Measurements from ENCODE around the gene SPIRE2. TPM values are rescaled to one million over a fixed set of nuclear protein-coding genes. Genes with fewer than 3 reads are reported as not detected.

The SPIRE2 gene
- polyA plus RNA-seq, 3 donors, result 10.4 to 19.5 (median 12.2) TPM

DNA sequence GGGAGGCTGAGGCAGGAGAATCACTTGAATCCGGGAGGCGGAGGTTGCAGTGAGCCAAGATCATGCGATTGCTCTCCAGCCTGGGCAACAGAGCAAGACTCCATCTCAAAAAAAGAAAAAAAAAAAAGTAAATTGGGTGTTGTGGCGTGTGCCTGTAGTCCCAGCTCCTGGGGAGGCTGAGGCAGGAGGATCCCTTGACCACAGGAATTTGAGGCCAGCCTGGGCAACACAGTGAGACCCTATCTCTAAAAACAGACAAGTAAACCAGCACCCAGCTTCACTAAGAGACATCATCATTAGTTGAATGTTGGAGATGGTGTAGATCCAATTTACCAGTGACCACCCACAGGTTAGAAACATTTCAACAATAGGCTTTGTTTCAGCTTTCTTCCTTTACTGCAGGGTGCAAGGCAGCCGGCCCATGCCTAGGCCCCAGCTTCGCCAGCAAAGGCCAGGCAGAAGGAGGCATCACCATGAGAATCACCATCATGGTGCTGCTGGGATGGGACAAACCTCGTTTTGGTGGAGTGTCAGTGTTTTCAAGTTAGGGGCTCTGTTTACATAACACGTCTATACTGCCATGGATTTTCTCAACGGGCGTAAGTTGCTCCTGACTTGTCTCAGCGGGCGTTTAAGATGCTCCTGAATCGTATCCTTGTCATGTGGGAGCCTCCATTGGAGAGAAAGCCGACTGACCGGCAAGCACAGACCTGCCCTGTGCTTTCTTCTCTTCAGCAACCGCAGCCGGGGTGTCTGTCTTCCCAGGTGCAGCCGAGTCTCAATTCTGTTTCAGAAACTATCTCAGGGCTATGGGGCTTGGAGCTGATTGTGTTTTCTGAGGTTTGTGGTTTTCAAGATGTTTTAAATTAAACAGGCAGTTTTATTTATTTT lies 52.4 kb downstream of the SPIRE2 start:
- DNase-seq (ENCODE audit: extremely low read depth in 1 of 11, low read depth in 9 of 11, low spot score in 4 of 11), result no peak

DNA sequence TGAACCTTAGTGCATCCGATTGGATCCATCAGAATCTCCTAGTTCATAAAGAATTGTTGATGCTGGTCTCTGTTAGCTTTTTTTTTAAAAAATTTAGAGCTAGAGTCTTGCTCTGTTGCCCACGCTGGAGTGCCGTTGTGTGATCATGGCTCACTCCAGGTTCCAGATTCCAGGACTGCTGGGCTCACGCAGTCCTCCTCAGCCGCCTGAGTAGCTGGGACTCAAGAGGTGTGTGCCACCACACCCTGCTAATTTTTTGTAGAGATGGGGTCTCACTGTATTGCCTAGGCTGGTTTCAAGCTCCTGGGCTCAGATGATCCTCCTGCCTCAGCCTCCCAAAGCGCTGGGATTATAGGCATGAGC lies 53.1 kb downstream of the SPIRE2 start:
- DNase-seq (ENCODE audit: extremely low read depth in 1 of 11, low read depth in 9 of 11, low spot score in 4 of 11), result no peak

DNA sequence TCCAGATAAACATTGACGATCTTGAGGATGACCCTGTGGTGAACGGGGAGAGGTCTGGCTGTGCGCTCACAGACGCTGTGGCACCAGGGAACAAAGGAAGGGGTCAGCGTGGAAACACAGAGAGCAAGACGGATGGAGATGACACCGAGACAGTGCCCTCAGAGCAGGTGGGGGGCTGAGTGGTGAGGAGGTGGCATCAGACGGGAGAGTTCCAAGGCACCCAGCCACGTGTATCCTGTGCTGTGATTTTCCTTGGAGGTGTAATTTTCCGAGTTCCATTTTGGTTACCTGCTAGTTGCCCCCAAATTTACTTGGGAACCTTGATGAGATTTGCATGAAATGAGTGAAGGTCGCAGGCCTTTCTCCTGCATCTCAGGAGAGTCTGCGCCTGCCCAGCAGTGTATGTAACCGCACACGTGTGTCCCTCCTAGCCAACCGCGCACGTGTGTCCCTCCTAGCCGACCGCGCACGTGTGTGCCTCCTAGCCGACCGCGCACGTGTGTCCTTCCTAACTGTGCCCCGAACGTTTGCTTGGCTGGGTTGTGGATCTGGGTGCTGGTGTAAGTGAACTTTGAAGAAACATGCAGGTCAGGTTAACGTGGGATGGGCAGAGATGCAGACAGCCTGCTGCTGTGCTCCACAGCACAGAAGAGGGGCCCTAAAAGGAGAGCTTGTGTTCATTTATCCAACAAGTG lies 55.2 kb downstream of the SPIRE2 start:
- DNase-seq (ENCODE audit: extremely low read depth in 1 of 11, low read depth in 9 of 11, low spot score in 4 of 11), result no peak

DNA sequence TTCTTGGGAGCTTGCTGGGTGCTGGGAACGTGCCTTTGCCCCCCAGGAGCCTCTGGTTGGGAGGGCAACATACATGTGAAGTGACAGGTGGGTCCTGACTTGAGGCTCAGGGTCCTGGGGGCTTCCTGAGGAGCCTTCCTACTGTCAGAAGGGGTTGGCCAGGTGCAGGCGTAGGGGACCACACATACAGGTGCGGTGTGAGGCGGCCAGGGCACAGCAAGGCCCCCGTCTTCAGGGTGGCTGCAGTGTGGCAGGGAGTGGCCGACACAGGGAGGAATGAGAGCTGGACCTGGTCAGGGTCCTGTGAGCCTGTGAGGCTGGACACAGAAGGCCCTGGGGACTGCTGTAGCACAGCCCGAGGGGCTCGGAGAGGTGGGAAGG lies 55.8 kb downstream of the SPIRE2 start:
- no peak for DNase-seq (ENCODE audit: extremely low read depth in 1 of 11, low read depth in 9 of 11, low spot score in 4 of 11)

DNA sequence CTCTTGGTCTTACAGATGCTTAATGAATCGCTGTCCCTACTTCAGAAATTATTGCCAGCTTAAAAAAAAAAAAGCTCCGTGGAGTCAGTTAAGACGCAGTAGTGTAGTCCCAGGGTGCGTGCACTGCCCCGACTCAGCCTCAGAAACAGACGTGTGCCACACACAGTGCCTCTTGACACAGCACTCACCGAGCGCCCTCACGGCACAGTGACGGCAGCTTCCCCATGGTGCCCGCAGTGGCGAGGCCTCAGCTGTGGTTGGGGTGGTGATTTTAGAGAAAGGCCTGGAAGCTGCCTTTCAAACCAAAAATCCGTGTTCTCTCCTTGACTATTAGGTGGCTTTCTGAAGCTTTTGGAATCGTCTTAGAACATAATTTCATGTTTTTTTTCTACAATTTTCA lies 59.0 kb downstream of the SPIRE2 start:
- DNase-seq (ENCODE audit: extremely low read depth in 1 of 11, low read depth in 9 of 11, low spot score in 4 of 11), result no peak

DNA sequence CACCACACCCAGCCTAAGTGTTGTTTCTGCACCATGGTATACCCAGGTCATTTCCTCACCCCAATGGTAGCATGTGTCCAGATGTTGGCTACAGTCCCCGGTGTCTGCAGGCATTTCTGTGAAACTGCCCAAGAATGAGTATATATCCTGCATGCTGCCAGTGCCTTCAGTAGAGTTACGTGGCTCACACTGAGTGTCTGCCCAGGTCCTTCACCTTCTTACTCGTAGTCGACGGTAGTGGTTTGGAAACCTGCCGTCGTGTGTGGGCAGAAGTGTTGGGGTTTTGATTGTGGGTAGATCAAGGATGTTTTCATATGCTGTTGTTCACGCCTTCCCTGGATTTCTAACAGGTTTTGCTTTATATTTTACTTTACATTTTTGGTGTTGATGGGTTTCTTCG lies 61.9 kb downstream of the SPIRE2 start:
- DNase-seq (ENCODE audit: extremely low read depth in 1 of 11, low read depth in 9 of 11, low spot score in 4 of 11), result no peak

DNA sequence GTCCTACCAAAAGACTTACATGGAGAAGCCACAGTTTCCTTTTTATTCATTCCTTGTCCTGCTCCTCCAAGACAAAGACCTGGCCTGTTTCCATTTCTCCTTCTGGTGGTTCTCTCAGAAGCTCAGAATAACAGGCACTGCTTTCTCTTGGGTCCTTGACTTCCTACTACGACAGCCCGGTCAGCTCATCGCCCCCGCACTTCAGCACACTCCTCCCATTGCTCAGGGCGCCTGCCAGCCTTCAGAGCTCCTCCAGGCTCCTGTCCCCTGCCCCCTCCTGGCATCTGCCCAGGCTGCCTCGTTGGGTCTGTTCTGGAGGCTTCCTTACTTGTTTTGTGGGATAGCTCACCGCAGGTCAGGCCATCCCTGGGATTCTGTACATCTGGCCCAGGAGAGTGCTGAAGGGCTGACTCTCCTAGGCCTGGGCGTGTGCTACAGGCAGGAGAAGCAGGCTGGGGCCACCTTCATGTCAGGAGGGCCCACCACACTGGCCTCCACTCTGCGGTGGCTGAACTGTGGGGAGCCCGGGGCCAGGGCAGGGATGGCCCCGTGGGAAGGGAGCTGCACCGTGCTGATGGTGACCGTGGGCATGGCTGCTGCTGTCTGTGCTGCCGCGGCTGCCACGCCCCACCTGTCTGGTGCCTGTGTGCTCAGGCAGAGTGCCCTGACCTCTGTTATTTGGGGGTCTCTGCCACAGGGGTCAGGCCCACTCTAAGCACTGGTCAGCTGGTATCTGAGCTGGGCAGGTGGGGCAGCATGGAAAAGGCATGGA lies 62.8 kb downstream of the SPIRE2 start:
- no peak for DNase-seq (ENCODE audit: extremely low read depth in 1 of 11, low read depth in 9 of 11, low spot score in 4 of 11)

DNA sequence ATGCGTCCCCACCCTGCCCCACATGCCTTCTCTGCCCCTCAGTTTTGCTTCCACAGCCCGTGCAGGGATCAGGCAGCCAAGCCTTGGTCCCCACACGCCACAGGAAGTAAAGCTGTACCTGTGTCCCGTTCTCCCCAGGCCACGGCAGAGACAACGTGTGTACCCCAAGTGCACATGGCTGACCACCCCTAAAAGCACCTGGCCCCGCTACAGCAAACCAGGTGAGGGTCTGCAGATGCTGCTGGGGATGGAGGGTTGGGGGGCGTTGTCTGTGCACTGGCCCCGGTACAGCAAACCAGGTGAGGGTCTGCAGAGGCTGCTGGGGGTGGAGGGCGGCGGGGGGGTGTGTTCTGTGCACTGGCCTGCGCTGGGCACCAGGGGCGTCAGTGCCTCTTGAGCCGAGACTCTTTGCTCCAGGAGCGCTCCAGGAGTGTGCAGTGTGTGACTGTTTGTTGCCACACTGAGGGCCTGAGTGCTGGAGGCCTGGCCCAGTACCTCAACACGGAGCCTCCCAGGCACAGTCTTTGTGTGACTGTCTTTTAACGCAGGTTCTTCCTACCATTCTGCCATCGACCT lies 63.9 kb downstream of the SPIRE2 start:
- DNase-seq (ENCODE audit: extremely low read depth in 1 of 11, low read depth in 9 of 11, low spot score in 4 of 11), result no peak

DNA sequence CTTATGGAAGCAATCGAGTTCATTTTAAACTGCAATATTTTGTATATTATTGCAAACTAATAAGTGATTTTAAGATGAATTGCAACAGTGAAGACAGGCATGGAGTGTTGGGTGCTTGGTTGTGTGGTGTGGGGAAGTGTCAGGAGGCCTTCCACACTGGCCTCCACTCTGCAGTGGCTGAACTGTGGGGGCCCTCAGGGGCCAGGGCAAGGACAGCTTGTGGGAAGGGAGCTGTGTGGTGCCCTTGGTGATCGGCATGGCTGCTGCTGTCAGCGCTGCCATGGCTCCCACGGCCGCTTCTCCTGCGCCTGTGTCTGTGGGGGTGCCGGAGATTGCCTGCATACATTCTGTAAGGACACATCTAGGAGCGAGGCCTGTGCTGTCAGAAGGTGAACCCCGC lies 64.4 kb downstream of the SPIRE2 start:
- DNase-seq (ENCODE audit: extremely low read depth in 1 of 11, low read depth in 9 of 11, low spot score in 4 of 11), result no peak

DNA sequence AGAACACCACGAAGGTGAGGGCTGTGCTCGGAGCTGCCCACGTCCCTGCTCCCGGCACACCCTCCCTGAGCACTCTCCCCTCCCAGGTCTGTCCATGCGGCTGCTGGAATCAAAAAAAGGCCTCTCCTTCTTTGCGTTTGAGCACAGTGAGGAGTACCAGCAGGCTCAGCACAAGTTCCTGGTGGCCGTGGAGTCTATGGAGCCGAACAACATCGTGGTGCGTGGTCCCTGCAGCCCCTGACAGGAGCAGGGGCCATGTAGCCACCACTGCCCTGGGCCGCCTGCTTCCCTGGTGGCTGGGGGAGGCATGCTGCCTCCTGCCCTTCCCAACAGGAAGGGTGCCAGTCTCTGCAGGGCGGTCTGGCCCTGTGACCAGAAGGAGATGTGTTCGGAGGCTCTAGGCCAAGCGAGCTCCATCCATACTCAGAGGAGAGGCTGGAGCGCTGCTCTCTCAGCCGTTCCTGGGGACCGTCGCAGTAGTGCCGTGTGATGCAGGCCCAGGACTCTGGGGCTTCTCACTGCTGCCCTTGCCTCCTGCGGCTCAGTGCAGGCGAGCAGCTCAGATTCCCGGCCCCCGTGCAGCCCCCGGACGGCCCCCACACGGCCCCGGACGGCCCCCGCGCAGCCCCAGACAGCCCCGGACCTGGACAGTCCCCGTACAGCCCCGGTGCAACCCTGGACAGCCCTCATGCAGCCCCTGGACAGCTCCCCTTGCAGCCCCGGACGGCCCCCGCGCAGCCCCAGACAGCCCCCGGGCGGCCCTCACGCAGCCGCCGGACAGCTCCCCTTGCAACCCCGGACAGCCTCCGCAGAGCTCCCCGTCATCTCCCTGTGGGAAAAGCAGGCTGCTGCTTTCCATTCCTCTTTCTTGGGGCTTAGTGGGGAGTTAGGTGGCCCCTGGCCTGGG lies 65.6 kb downstream of the SPIRE2 start:
- no peak for DNase-seq (ENCODE audit: extremely low read depth in 1 of 11, low read depth in 9 of 11, low spot score in 4 of 11)

DNA sequence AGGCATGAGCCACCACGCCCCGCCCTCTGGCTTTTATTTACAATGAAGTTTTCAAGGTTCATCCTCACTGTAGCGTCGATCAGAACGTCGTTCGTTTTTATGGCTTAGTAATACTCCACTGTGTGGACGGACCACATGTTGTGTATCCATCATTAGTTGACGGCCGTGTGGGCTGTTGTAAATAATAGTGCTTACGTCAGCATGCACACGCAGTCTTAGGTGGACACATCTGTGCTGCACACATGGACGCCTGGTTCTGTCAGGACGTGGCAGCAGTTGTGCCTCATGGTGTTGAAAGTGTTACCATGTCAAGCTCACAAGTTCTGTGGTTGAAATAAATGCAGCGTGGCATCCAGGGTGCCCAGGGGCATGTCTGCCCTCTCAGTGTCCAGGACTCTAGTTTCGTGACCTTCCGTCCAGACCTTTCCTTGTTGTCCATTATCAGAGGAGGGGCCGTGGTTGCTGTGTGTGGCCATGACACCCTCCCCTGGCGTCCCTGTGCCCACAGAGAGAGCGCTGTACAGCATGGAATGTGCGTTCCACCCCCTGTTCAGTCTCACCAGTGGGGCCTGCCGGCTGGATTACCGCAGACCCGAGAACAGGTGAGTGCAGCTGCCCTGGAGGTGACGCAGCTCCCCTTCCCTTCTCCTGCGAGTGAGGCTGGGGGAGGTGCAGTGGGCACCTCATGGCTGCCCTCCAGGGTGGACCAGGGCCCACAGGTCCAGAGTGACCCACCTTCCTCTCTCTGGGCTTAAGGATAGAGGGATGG lies 67.4 kb downstream of the SPIRE2 start:
- DNase-seq (ENCODE audit: extremely low read depth in 1 of 11, low read depth in 9 of 11, low spot score in 4 of 11), result no peak

DNA sequence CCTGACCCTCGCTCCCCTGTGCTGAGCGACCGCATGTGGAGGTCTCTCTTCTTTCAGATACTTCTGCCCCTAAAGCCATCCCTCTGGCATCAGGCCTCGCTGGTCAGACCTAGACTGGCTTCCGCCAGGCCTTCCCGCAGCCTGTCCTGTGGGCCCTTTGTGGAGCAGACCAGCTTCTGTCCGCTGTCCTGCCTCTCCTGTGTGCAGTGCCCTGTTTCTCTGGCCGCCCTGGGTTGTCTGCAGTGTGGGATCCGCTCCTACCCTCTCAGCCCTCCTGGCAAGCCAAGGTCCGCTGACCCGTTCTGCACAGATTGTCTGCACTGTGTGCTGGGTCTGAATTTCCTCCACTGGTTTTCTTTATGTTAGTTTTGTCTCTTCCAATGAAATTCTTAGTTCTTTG lies 68.9 kb downstream of the SPIRE2 start:
- DNase-seq (ENCODE audit: extremely low read depth in 1 of 11, low read depth in 9 of 11, low spot score in 4 of 11), result no peak

DNA sequence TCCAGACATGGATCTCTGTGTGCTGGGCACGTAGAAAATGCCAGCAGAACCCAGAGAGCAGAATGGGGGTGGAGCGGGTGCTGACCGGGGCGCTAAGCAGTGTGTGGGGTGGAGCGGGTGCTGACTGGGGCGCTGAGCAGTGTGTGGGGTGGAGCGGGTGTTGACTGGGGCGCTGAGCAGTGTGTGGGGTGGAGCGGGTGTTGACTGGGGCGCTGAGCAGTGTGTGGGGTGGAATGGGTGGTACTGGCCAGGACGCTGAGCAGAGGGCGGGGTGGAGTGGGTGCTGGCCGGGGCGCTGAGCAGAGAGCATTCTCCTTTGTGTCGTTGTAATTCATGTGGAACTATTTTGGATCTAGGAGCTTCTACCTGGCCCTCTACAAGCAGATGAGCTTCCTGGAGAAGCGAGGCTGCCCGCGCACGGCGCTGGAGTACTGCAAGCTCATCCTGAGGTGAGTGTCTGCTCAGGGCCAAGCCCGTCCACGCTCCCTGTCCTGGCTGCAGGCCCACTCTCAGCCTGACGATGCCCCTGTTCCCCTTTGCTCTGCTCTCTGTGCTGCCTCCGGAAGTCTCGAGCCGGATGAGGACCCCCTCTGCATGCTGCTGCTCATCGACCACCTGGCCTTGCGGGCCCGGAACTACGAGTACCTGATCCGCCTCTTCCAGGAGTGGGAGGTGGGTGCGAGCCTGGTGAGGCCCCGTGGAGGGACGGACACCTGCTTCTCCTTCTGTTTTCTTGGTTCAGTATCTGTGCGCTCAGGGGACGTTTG lies 70.1 kb downstream of the SPIRE2 start:
- no peak for DNase-seq (ENCODE audit: extremely low read depth in 1 of 11, low read depth in 9 of 11, low spot score in 4 of 11)

DNA sequence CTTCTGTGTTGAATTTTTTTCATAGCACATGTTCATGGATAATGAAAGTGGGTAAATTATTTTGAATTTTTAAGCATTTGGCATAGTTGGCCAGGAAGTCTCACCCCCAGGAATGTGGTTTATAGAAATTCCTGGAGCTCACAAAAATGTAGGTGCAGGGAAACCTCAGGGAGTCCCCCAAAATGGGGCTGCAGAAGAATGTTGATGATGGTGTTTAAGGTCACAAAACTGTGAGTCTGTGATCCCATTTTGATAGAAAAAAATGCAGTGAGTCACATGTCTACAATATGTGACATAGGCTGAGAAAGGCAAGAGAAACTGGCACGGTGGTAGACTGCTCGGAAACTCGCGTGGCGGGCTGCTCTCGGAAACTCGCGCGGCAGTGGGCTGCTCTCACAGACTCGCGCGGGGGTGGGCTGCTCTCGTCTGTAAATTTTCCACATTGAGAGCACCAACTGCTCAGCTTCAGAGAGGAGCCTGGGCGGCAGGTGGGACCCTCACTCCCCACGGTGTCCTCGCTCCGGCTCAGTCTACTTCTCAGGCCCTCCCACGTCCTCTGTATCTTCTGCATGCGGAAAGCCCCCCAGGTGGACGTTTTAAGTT lies 71.7 kb downstream of the SPIRE2 start:
- DNase-seq (ENCODE audit: extremely low read depth in 1 of 11, low read depth in 9 of 11, low spot score in 4 of 11), result no peak

DNA sequence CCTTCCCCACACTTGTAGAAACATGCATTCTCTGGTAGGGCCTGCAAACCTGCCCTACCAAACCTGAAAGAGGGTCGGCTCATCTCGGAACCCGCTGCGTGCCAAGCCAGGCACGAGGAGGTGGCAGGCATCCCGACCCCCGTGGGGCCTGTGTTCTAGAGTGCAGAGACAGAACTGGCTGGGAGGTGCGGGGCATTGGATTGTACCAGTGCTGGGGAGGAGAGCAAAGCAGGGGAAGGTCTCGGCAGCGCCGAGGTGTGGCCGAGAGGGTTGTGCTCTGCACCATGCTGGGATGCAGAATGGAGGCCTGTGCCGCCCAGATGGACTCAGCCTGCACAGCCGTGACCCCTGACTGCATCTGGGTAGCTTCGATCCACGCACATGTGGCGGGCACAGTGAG lies 72.6 kb downstream of the SPIRE2 start:
- no peak for DNase-seq (ENCODE audit: extremely low read depth in 1 of 11, low read depth in 9 of 11, low spot score in 4 of 11)

DNA sequence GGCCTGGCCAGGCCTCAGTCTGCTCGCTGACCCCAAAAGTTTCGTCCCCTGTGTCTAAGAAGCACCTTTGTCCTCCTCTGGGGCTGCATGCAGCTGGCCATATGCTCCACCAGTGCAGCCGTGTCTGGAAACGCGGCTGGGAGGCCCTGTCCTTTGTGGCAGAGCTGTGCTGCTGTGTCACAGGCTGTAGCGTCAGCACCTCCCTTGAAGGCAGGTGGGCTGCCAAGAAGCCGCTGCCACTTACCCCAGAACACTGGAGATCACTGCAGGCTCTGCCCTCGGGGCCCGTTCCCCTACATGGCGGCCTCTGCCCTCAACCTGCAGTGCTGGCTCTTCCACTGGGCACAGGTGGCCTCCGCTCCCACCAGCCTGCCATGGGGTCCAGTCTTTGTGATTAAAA lies 74.7 kb downstream of the SPIRE2 start:
- no peak for DNase-seq (ENCODE audit: extremely low read depth in 1 of 11, low read depth in 9 of 11, low spot score in 4 of 11)
